Ascending aorta (tissue), 2 donors: ENCODE measurements around the gene TOM1L2. TPM values are rescaled to one million over a fixed set of nuclear protein-coding genes. Genes with fewer than 3 reads are reported as not detected.

Source experiments
- DNase-seq, 2 donors: peaks; one replicate each; pipeline ENCODE4 v3.0.0-alpha.2; 2019; ENCODE audit warnings: low spot score in 2 of 2
- H3K27ac ChIP-seq, 2 donors: fragments of 200-600 bp; sonication (generic); one replicate each; pipeline ENCODE4 v1.5.1; 2016 to 2017; ENCODE audit warnings: mild to moderate bottlenecking in 1 of 2
- H3K27me3 ChIP-seq: fragments of 200-600 bp; sonication (generic); one replicate; pipeline ENCODE4 v1.5.1; 2017
- H3K36me3 ChIP-seq, 2 donors: fragments of 200-600 bp; sonication (generic); one replicate each; pipeline ENCODE4 v1.5.1; 2016
- H3K4me1 ChIP-seq, 2 donors: fragments of 200-600 bp; sonication (generic); one replicate each; pipeline ENCODE4 v1.5.1; 2016 to 2017; ENCODE audit warnings: mild to moderate bottlenecking in 1 of 2
- H3K4me3 ChIP-seq, 2 donors: fragments of 200-600 bp; sonication (generic); one replicate each; pipeline ENCODE4 v1.5.1; 2016 to 2017; ENCODE audit warnings: mild to moderate bottlenecking in 1 of 2
- H3K9me3 ChIP-seq, 2 donors: fragments of 200-600 bp; sonication (generic); one replicate each; pipeline ENCODE4 v1.5.1; 2016
- CTCF ChIP-seq, 3 experiments: fragments of 200-600 bp in 2 of 3; fragments of 450-650 bp in 1 of 3; sonication (generic) in 2 of 3; IDR thresholded peaks; one replicate each; pipeline ENCODE4 v1.5.1; 2016 to 2019; ENCODE audit warnings: antibody characterized with exemption in 3 of 3, mild to moderate bottlenecking in 1 of 3, moderate library complexity in 1 of 3
- intact Hi-C: fragments of 100-400 bp; cut with DNase I; formaldehyde crosslinking; loops from one replicate; pipeline ENCODE4 v1.15.1; 2023
- total RNA-seq: library from RNA; depleted of rRNA; stranded (reverse); fragments of >200 nt; gene quantifications from one replicate; pipeline ENCODE4 v1.1.0, GENCODE V29; 2016

The TOM1L2 gene
- total RNA-seq, 1 donor from 2014 or later = 39.0 TPM

GRCh38 chr17:18009609-18010420, 37.6 kb upstream of the TOM1L2 start:
- no peak overlapping the region for H3K4me3 ChIP-seq
- DNase-seq = no peak
- no peaks in the 10 kb centered on the region for H3K4me1 ChIP-seq
- H3K36me3 ChIP-seq = peaks cover 0 to 11% of the 10 kb centered on the region in 2 donors
- intact Hi-C loops = no loop called here
- no peaks in the 10 kb centered on the region for H3K9me3 ChIP-seq
- no peak for TF ChIP-seq CTCF (IDR thresholded peaks at IDR 0.05)
- no peaks in the 10 kb centered on the region for H3K27me3 ChIP-seq
- H3K27ac ChIP-seq = no peak overlapping the region

- no peak overlapping the region for H3K27ac ChIP-seq
- peaks cover 0 to 11% of the 10 kb centered on the region in 2 donors for H3K36me3 ChIP-seq
- no peaks in the 10 kb centered on the region for H3K4me1 ChIP-seq
- no peaks in the 10 kb centered on the region for H3K9me3 ChIP-seq
- no peaks in the 10 kb centered on the region for H3K27me3 ChIP-seq
- TF ChIP-seq CTCF (IDR thresholded peaks at IDR 0.05) = no peak
- H3K4me3 ChIP-seq = no peak overlapping the region
- DNase-seq = no peak
- intact Hi-C loops = no loop called here
These were observed 36.5 kb upstream of the TOM1L2 start for GRCh38 chr17:18008496-18009268.

GRCh38 chr17:18006495-18007239, 34.5 kb upstream of the TOM1L2 start:
- Histone ChIP-seq H3K4me3 (no peak overlapping the region), H3K27me3 (no peaks in the 10 kb centered on the region), H3K4me1 (no peaks in the 10 kb centered on the region), H3K9me3 (no peaks in the 10 kb centered on the region), H3K36me3 (peaks cover 0 to 11% of the 10 kb centered on the region in 2 donors), H3K27ac (no peak overlapping the region)
- intact Hi-C loops = no loop called here
- no peak for TF ChIP-seq CTCF (IDR thresholded peaks at IDR 0.05)
- no peak for DNase-seq

GRCh38 chr17:18005496-18005895, 33.3 kb upstream of the TOM1L2 start:
- H3K4me1 ChIP-seq = no peaks in the 10 kb centered on the region
- H3K27ac ChIP-seq = no peak overlapping the region
- H3K36me3 ChIP-seq = peaks cover 0 to 11% of the 10 kb centered on the region in 2 donors
- no peaks in the 10 kb centered on the region for H3K9me3 ChIP-seq
- no peak for TF ChIP-seq CTCF (IDR thresholded peaks at IDR 0.05)
- intact Hi-C loops = no loop called here
- no peak for DNase-seq
- H3K4me3 ChIP-seq = no peak overlapping the region
- H3K27me3 ChIP-seq = no peaks in the 10 kb centered on the region

GRCh38 chr17:18004884-18005305, 32.7 kb upstream of the TOM1L2 start:
- Histone ChIP-seq H3K4me1 (no peaks in the 10 kb centered on the region), H3K27ac (no peak overlapping the region), H3K4me3 (no peak overlapping the region), H3K36me3 (peaks cover 0 to 11% of the 10 kb centered on the region in 2 donors), H3K27me3 (no peaks in the 10 kb centered on the region), H3K9me3 (no peaks in the 10 kb centered on the region)
- TF ChIP-seq CTCF (IDR thresholded peaks at IDR 0.05) = no peak
- DNase-seq = no peak
- intact Hi-C loops = no loop called here
